Spleen (tissue), 7 donors: ENCODE data around the gene LDLRAD4.

Experiments used
- CTCF ChIP-seq, 11 experiments: fragments of 200-600 bp in 7 of 11; fragments of 450-650 bp in 4 of 11; sonication (generic) in 4 of 11; IDR thresholded peaks in 8 of 11; conservative IDR thresholded peaks in 3 of 11; 1 replicate in 7 of 11; 2 replicates in 4 of 11; pipeline versions ENCODE4 v1.4.0 to v1.8.0; 2016 to 2021; ENCODE audit warnings: antibody characterized with exemption in 11 of 11, inconsistent platforms in 4 of 11, mild to moderate bottlenecking in 1 of 11
- POLR2A ChIP-seq, 3 donors: fragments of 450-650 bp; IDR thresholded peaks; one replicate each; pipeline ENCODE4 v1.5.1; 2017; ENCODE audit warnings: antibody characterized with exemption in 3 of 3, mild to moderate bottlenecking in 1 of 3
- donor health status: DM: no; HTN: no; CAD: no; lungs with moderate emphysema.
- donor health status: DM: no; HTN: no; CAD: no.
- donor health status: DM: no; HTN: no; CAD: no.

- TF ChIP-seq POLR2A (IDR thresholded peaks at IDR 0.05) (no peak), CTCF (IDR thresholded peaks at IDR 0.05 in 8 of 11, conservative IDR thresholded peaks at IDR 0.05 in 3 of 11) (no peak)
Measured at GRCh38 chr18:13401404-13401803, 182.8 kb downstream of the LDLRAD4 start.
